Gastroesophageal sphincter (tissue), 3 donors: Measurements from ENCODE around the gene DCDC1.

Experiments used
- EP300 ChIP-seq: sonication (generic); formaldehyde crosslinking; IDR thresholded peaks from one replicate; pipeline ENCODE4 v1.6.1; 2017; ENCODE audit warnings: antibody characterized with exemption, mild to moderate bottlenecking
- POLR2A ChIP-seq, 2 donors: fragments of 450-650 bp; IDR thresholded peaks; one replicate each; pipeline ENCODE4 v1.6.1; 2017; ENCODE audit warnings: antibody characterized with exemption in 2 of 2, mild to moderate bottlenecking in 2 of 2, moderate library complexity in 1 of 2
- TF ChIP-seq, protein P1 (sequence below), 4 experiments: fragments of 200-600 bp in 2 of 4; fragments of 450-650 bp in 2 of 4; sonication (generic) in 1 of 4; IDR thresholded peaks; one replicate each; pipeline ENCODE4 v1.5.1; 2017 to 2019; ENCODE audit warnings: antibody characterized with exemption in 4 of 4, mild to moderate bottlenecking in 2 of 4, moderate library complexity in 2 of 4

DNA sequence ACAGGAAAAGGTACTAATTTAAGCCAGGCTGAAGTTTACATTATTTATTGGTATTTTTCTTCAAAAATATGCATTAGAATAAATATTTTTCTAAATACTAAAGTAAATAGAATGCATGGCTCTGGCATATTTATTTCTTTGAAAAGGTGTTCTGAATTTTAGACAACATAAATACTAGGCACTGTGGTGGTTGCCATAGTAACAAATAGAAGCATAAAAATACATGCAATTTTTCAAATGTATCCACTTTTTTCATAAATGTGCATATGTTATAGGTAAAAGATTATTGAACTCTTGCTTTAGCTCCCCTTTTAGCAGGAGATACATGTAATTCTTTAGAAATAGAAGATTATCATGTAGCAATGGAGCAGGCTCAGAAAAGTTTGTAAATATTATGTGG, 18.4 kb downstream of the DCDC1 start:
- no peak for TF ChIP-seq POLR2A (IDR thresholded peaks at IDR 0.05)
- TF ChIP-seq, protein P1, sequence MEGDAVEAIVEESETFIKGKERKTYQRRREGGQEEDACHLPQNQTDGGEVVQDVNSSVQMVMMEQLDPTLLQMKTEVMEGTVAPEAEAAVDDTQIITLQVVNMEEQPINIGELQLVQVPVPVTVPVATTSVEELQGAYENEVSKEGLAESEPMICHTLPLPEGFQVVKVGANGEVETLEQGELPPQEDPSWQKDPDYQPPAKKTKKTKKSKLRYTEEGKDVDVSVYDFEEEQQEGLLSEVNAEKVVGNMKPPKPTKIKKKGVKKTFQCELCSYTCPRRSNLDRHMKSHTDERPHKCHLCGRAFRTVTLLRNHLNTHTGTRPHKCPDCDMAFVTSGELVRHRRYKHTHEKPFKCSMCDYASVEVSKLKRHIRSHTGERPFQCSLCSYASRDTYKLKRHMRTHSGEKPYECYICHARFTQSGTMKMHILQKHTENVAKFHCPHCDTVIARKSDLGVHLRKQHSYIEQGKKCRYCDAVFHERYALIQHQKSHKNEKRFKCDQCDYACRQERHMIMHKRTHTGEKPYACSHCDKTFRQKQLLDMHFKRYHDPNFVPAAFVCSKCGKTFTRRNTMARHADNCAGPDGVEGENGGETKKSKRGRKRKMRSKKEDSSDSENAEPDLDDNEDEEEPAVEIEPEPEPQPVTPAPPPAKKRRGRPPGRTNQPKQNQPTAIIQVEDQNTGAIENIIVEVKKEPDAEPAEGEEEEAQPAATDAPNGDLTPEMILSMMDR (IDR thresholded peaks at IDR 0.05) = no peak
- TF ChIP-seq EP300 = no peak
